ENCODE measurements around the gene CAMK2B. TPM values are rescaled to one million over a fixed set of nuclear protein-coding genes. Genes with fewer than 3 reads are reported as not detected.

CAMK2B gene
- polyA plus RNA-seq, 2 of the 4 experiments (the other 2 are of a cell fraction): 0.17 TPM; not detected in 1

DNA sequence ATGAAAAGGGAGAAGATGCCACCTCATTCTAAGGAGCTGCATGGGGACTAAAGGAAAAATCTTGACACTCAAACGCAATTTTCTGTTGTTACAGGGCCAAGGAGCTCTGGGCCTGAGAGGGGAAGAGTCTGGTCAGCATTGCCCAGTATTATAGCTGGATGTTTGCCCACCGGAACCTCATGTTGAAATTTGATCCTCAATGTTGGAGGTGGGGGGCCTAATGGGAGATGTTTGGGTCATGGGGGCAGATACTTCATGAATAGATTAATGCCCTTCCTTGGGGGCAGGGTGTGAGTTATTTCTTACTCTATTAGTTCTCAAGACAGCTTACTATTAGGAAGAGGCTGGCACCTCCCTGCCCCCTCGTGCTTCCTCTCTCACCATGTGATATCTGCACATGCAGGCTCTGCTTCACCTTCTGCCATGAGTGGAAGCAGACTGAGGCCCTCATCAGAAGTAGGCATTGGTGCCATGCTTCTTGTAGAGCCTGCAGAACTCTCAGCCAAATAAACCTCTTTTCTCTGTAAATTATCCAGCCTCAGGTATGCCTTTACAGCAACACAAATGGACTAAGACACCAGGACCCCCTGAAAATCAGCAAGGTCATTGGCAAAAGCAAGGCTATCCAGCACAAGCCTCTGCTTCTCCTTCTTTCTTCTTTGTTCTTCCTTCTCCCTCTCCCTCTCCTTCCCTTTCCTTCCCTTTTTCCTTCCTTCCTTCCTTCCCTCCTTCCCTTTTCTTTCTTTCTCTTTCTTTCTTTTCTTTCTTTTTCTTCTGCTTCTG lies 151.3 kb downstream of the CAMK2B start:
- ATAC-seq (no peak), FAIRE-seq (no peak), DNase-seq (ENCODE audit: low read depth in 1 of 2, low spot score in 1 of 2) (no peak)
- TF ChIP-seq, protein P1, sequence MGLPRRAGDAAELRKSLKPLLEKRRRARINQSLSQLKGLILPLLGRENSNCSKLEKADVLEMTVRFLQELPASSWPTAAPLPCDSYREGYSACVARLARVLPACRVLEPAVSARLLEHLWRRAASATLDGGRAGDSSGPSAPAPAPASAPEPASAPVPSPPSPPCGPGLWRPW (IDR thresholded peaks at IDR 0.05): no peak
- TF ChIP-seq, protein P2, sequence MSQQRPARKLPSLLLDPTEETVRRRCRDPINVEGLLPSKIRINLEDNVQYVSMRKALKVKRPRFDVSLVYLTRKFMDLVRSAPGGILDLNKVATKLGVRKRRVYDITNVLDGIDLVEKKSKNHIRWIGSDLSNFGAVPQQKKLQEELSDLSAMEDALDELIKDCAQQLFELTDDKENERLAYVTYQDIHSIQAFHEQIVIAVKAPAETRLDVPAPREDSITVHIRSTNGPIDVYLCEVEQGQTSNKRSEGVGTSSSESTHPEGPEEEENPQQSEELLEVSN (IDR thresholded peaks at IDR 0.05; ENCODE audit: borderline replicate concordance, low read depth): no peak
- TF ChIP-seq, protein P3, sequence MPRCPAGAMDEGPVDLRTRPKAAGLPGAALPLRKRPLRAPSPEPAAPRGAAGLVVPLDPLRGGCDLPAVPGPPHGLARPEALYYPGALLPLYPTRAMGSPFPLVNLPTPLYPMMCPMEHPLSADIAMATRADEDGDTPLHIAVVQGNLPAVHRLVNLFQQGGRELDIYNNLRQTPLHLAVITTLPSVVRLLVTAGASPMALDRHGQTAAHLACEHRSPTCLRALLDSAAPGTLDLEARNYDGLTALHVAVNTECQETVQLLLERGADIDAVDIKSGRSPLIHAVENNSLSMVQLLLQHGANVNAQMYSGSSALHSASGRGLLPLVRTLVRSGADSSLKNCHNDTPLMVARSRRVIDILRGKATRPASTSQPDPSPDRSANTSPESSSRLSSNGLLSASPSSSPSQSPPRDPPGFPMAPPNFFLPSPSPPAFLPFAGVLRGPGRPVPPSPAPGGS (IDR thresholded peaks at IDR 0.05): no peak
- TF ChIP-seq EP300 (IDR thresholded peaks at IDR 0.05) (no peak), FOXS1 (CRISPR knock-in tag; IDR thresholded peaks at IDR 0.05) (no peak), RFX5 (IDR thresholded peaks at IDR 0.05) (no peak), PHF8 (IDR thresholded peaks at IDR 0.05; ENCODE audit: borderline replicate concordance, low read depth) (no peak), RAD21 (conservative IDR thresholded peaks at IDR 0.05 in 1 of 2, IDR thresholded peaks at IDR 0.05 in 1 of 2) (no peak), HEYL (CRISPR knock-in tag; IDR thresholded peaks at IDR 0.05) (no peak), ZNF302 (CRISPR knock-in tag; IDR thresholded peaks at IDR 0.05) (no peak), FOSL2 (IDR thresholded peaks at IDR 0.05) (no peak), FOSL2 (CRISPR knock-in tag; IDR thresholded peaks at IDR 0.05) (no peak), HDAC2 (IDR thresholded peaks at IDR 0.05) (no peak)
- TF ChIP-seq, protein P4, sequence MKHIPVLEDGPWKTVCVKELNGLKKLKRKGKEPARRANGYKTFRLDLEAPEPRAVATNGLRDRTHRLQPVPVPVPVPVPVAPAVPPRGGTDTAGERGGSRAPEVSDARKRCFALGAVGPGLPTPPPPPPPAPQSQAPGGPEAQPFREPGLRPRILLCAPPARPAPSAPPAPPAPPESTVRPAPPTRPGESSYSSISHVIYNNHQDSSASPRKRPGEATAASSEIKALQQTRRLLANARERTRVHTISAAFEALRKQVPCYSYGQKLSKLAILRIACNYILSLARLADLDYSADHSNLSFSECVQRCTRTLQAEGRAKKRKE (CRISPR knock-in tag; IDR thresholded peaks at IDR 0.05; ENCODE audit: low read depth): no peak
- TF ChIP-seq, protein P5, sequence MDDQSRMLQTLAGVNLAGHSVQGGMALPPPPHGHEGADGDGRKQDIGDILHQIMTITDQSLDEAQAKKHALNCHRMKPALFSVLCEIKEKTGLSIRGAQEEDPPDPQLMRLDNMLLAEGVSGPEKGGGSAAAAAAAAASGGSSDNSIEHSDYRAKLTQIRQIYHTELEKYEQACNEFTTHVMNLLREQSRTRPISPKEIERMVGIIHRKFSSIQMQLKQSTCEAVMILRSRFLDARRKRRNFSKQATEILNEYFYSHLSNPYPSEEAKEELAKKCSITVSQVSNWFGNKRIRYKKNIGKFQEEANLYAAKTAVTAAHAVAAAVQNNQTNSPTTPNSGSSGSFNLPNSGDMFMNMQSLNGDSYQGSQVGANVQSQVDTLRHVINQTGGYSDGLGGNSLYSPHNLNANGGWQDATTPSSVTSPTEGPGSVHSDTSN (IDR thresholded peaks at IDR 0.05): no peak
- ChIA-PET POLR2A (no interaction called here), CTCF (interaction anchor here (0.7 to 0.8 kb wide), 3 partner anchors 9 to 34 kb away, joined by 3 read pairs; no protein-coding TSS in a partner anchor)
- Histone ChIP-seq H3K9me3 (no peaks in the 10 kb centered on the region), H3K4me3 (no peak overlapping the region), H3K4me1 (peaks cover 15% of the 10 kb centered on the region; the same call in 2 of the 3 replicates), H3K4me2 (no peak overlapping the region), H3K27ac (no peak overlapping the region)
- WGBS (ENCODE audit: missing lambda C conversion rate): 37% methylated on average over 3 of the region's 3 CpGs

DNA sequence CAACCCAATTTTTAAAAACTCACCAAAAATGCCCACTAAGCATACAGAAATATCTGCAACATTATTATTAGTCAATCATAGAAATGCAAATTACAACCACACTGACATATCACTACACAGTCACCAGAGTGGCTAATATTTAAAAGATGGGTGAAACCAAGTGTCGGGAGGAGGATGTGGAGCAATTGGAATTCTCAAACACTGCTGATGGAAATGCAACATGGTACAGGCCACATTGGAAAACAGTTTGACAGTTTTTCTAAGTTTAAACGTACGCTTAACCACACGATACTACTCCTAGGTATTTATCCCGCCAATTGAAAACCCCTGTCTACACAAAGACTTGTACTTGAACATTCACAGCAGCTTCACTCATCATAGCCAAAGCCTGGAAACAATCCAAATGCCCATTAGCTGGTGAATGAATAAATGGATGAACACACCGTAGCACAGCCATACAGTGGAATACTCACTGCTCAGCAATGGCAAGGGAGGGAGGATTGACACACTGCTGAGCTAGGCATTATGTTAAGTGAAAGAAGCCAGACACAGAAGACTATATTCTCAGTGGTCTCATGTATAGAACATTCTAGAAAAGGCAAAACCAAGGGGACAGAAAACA lies 152.5 kb downstream of the CAMK2B start:
- Histone ChIP-seq H3K27ac (no peak overlapping the region), H3K4me3 (no peak overlapping the region), H3K4me2 (no peak overlapping the region), H3K9me3 (no peaks in the 10 kb centered on the region), H3K4me1 (peaks cover 9% of the 10 kb centered on the region; the same call in 2 of the 3 replicates)
- ATAC-seq (no peak), DNase-seq (ENCODE audit: low read depth in 1 of 2, low spot score in 1 of 2) (no peak), FAIRE-seq (no peak)
- ChIA-PET POLR2A (no interaction called here), CTCF (interaction anchor here (0.8 kb wide), 2 partner anchors 10 to 29 kb away, joined by 3 read pairs; no protein-coding TSS in a partner anchor)
- no peak for TF ChIP-seq NFE2L2 (conservative IDR thresholded peaks at IDR 0.05; ENCODE audit: low read length)
- peak; percentile 2 for TF ChIP-seq MAFK (IDR thresholded peaks at IDR 0.05; ENCODE audit: partially characterized antibody)
- WGBS (ENCODE audit: missing lambda C conversion rate): 54% methylated on average over 6 of the region's 6 CpGs

DNA sequence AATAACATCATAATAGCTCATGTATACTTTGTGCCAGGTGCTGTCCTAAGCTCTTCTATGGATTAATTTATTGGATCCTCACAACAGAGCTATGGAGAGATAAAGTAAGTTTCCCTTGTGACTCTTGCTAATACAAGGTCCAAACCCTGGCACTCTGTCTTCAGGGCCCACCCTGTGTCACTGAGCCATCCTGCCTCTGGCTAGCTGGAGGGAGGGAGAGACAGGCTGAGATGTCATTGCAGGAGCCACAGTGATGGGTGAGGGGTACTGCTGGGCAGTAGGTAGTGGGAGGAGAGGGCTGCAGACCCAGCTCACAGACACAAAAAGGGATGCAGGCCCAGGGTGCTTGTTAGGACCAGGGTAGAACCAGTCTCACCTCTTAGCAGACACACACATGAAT lies 153.0 kb downstream of the CAMK2B start:
- Histone ChIP-seq H3K27ac (no peak overlapping the region), H3K9me3 (no peaks in the 10 kb centered on the region), H3K4me2 (no peak overlapping the region), H3K4me1 (peaks cover 3% of the 10 kb centered on the region; the same call in 2 of the 3 replicates), H3K4me3 (no peak overlapping the region)
- ATAC-seq (no peak), DNase-seq (ENCODE audit: low read depth in 1 of 2, low spot score in 1 of 2) (no peak), FAIRE-seq (no peak)
- ChIA-PET CTCF (interaction anchor here (0.7 to 1.5 kb wide), 4 partner anchors 9 to 45 kb away, joined by 3 to 5 read pairs (median 4); no protein-coding TSS in a partner anchor), POLR2A (interaction anchor here (0.6 kb wide), 1 partner anchor 206 kb away, joined by 3 read pairs; no protein-coding TSS in a partner anchor)
- TF ChIP-seq BHLHE40 (IDR thresholded peaks at IDR 0.05; ENCODE audit: low read depth, low read length): no peak
- TF ChIP-seq, protein P6, sequence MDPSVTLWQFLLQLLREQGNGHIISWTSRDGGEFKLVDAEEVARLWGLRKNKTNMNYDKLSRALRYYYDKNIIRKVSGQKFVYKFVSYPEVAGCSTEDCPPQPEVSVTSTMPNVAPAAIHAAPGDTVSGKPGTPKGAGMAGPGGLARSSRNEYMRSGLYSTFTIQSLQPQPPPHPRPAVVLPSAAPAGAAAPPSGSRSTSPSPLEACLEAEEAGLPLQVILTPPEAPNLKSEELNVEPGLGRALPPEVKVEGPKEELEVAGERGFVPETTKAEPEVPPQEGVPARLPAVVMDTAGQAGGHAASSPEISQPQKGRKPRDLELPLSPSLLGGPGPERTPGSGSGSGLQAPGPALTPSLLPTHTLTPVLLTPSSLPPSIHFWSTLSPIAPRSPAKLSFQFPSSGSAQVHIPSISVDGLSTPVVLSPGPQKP (IDR thresholded peaks at IDR 0.05; ENCODE audit: low read depth, low read length): no peak
- no peak for TF ChIP-seq EHMT2 (IDR thresholded peaks at IDR 0.05; ENCODE audit: low read depth)
- no peak for TF ChIP-seq RARB (CRISPR knock-in tag; IDR thresholded peaks at IDR 0.05)
- no peak for TF ChIP-seq HOXA7 (CRISPR knock-in tag; IDR thresholded peaks at IDR 0.05)
- TF ChIP-seq PHF8 (IDR thresholded peaks at IDR 0.05; ENCODE audit: borderline replicate concordance, low read depth): no peak
- no peak for TF ChIP-seq HDAC2 (IDR thresholded peaks at IDR 0.05)
- TF ChIP-seq NFE2L2 (conservative IDR thresholded peaks at IDR 0.05; ENCODE audit: low read length): no peak
- TF ChIP-seq ZFP36 (IDR thresholded peaks at IDR 0.05; ENCODE audit: borderline replicate concordance, partially characterized antibody): no peak
- TF ChIP-seq TP53 (CRISPR knock-in tag; IDR thresholded peaks at IDR 0.05): no peak
- no peak for TF ChIP-seq CBX8 (IDR thresholded peaks at IDR 0.05)
- TF ChIP-seq HOXB13 (CRISPR knock-in tag; IDR thresholded peaks at IDR 0.05; ENCODE audit: low read depth): no peak
- TF ChIP-seq RNF2 (IDR thresholded peaks at IDR 0.05; ENCODE audit: borderline replicate concordance, low read depth): no peak
- no peak for TF ChIP-seq JUNB (IDR thresholded peaks at IDR 0.05)
- TF ChIP-seq FOSL2 (IDR thresholded peaks at IDR 0.05): no peak
- TF ChIP-seq FOSL2 (CRISPR knock-in tag; IDR thresholded peaks at IDR 0.05): no peak
